GM12865 (cell line): ENCODE data around the gene FGGY.
"Not testable (repeated sequence)": the region's sequence is repeated elsewhere in the genome, so short reads cannot be mapped to it uniquely, and the experiment has no call there.

Experiments used
- DNase-seq: peaks from one replicate; pipeline ENCODE4 v3.0.0; 2010; ENCODE audit warnings: low read depth
- H3K4me3 ChIP-seq: 2 replicates; pipeline ENCODE4 v1.5.1; 2011; ENCODE audit warnings: mild to moderate bottlenecking, low read depth, low read length, control low read depth
- TF ChIP-seq, protein P1 (sequence below): IDR thresholded peaks from 2 replicates; pipeline ENCODE4 v1.5.1; 2011; ENCODE audit warnings: low read length, control low read depth, low read depth, inconsistent platforms; ENCODE audit not compliant: insufficient read depth; ENCODE audit errors: missing control alignments

FGGY gene

DNA sequence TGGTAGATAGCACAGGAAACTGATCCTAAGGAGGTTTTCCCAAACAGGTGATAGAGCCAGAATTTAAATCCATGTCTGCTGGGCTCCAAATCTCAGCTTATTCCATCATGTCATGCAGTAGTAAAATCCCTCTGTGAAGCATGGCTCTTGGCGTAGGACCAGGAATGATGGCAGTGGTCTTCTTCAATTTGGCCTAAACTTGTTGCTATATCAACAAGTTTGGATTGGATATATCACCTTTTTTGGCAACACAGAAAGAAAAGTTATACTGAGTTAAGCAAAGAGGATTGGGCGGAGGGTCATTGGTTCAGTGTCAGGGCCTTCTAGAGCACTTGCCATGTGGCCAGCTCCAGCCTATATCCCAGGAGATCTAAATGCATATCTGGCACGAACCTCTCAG is 52.2 kb downstream of the FGGY start:
- H3K4me3 ChIP-seq = no peak overlapping the region
- TF ChIP-seq, protein P1, sequence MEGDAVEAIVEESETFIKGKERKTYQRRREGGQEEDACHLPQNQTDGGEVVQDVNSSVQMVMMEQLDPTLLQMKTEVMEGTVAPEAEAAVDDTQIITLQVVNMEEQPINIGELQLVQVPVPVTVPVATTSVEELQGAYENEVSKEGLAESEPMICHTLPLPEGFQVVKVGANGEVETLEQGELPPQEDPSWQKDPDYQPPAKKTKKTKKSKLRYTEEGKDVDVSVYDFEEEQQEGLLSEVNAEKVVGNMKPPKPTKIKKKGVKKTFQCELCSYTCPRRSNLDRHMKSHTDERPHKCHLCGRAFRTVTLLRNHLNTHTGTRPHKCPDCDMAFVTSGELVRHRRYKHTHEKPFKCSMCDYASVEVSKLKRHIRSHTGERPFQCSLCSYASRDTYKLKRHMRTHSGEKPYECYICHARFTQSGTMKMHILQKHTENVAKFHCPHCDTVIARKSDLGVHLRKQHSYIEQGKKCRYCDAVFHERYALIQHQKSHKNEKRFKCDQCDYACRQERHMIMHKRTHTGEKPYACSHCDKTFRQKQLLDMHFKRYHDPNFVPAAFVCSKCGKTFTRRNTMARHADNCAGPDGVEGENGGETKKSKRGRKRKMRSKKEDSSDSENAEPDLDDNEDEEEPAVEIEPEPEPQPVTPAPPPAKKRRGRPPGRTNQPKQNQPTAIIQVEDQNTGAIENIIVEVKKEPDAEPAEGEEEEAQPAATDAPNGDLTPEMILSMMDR = no peak
- no peak for DNase-seq

DNA sequence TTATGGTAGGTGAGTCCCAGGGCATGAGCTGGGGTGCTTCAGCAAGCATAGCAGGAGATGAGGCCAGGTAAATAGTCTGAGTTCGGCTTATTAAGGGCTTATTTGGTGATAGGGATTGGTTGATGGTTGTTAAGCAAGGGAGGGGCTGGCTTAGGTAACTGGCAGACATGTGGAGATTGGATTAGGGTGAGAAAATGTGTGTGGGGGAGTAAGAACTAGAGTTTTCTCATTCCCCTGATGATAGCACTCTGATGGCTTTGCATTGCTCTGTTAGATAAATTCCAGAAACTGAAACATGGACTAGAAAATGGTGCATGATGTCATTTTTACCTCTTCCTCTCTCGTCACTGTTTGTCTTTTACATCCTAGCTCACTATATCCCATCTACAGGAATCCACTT is 53.6 kb downstream of the FGGY start:
- TF ChIP-seq, protein P1 = no peak
- no peak overlapping the region for H3K4me3 ChIP-seq
- no peak for DNase-seq

DNA sequence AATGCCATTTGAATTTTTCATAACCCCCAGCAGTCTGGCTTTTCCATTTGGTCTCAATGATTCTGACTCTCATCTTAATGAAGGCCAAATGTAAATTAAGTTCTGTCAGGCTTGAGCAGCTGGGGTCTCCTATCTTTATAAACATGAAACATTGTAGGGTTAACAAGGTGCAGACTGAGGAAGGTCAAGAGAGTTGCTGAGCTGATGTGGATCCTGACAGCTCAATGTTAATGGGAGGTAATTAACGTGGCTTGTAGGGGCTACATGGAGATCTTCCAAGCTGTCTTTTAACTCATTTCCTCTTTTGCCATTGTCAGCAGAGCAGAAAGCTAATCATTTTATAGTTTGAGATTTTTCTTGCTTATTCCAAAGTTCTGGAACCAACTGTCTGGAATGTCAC is 55.2 kb downstream of the FGGY start:
- TF ChIP-seq, protein P1 = no peak
- no peak for DNase-seq

DNA sequence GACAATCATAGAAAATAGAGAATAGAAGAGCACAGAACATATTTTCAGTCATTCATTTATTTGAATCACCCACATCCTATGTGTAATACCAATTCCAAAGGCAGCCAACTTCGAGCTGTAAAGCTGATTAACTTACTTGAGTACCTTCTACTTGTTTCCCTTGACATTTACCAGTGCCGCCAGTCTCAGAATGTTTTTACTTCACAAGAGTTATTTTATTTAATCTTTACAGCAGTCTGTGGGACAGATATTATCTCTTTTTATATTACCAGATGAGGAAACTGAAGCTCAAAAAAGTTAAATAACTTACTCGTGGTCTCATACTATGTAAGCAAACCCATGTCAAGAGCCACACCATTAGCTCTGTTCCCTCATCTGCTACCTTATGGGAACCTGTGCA is 56.6 kb downstream of the FGGY start:
- TF ChIP-seq, protein P1 = no peak
- no peak for DNase-seq
- H3K4me3 ChIP-seq = no peak overlapping the region

More for the DNA sequence above, 55.2 kb downstream of the FGGY start:
- H3K4me3 ChIP-seq = no peak overlapping the region

DNA sequence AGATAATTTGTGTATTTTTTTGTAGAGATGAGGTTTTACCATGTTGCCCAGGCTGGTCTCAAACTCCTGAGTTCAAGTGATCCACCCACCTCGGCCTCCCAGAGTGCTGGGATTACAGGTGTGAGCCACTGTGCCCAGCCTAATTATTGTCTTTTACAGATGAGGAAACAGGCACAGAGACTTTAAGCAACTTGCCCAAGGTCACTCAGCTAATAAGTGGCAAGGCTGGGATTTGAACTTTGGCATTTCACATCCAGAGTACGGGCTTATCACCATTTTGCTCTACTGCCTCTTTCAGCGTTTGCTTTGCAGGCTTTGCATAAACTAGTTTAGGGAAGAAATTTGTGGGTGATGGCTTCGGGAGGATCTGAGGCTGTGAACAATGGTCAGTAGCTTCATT is 57.3 kb downstream of the FGGY start:
- H3K4me3 ChIP-seq, DNase-seq: not testable (repeated sequence)

DNA sequence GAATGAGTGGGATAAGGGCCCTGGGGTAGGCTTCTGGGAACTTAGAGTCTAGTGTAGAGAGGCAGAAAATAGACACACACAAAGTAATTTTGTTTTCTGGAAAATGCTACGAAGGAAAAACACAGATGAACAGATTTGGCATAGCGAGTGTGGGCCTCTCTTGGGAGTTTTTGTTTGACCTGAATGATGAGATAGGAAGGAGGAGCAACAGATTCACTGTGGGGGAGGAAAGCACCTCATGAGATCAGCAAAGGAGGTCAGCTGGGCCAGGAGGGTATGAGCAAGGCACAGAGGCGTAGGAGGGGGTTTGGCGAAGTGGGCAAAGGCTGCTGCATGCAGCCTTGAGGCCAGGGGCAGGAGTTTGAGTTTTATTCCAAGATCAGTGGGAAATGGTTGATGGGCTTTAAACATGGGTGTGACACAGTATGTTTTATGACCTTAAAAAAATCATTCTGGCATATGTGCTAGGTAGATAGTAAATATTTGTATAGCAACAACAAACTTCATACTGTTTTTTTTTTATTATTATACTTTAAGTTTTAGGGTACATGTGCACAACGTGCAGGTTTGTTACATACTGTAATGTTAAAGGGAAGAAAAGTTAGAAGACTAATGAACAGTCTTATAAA is 57.9 kb downstream of the FGGY start:
- no peak overlapping the region for H3K4me3 ChIP-seq
- DNase-seq = peak; percentile 61
- TF ChIP-seq, protein P1 = no peak

DNA sequence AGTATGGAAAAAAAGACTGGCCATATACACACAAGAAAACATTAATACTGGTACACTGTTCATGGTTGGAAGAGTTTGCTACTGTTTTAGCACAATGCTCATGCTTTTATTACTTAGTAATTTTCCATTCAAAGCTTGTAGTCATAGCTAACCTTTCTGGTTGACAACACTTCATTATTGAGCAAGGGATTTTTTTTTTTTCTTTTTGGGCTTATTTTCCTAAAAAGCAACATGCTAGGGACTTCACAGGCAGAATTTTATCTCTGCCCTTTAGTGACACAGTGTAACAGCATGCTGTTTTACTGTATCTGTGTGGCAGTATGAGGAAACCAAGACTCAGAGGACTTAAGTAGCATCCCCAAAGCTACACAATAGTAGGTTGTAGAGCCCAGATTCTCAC is 58.5 kb downstream of the FGGY start:
- H3K4me3 ChIP-seq = no peak overlapping the region
- TF ChIP-seq, protein P1 = no peak
- peak; percentile 16 for DNase-seq
